GM18517 (cell line): ENCODE results near the gene CA10.

ENCODE experiments used
- ATAC-seq: cut with Tn5 transposase; IDR thresholded peaks from one replicate; pipeline ENCODE4 v1.9.1; 2021; ENCODE audit warnings: mild to moderate bottlenecking, moderate library complexity; ENCODE audit not compliant: unreplicated experiment

The CA10 gene

GRCh38 chr17:51778842-51779241, 379.7 kb downstream of the CA10 start:
- ATAC-seq: no peak

DNA sequence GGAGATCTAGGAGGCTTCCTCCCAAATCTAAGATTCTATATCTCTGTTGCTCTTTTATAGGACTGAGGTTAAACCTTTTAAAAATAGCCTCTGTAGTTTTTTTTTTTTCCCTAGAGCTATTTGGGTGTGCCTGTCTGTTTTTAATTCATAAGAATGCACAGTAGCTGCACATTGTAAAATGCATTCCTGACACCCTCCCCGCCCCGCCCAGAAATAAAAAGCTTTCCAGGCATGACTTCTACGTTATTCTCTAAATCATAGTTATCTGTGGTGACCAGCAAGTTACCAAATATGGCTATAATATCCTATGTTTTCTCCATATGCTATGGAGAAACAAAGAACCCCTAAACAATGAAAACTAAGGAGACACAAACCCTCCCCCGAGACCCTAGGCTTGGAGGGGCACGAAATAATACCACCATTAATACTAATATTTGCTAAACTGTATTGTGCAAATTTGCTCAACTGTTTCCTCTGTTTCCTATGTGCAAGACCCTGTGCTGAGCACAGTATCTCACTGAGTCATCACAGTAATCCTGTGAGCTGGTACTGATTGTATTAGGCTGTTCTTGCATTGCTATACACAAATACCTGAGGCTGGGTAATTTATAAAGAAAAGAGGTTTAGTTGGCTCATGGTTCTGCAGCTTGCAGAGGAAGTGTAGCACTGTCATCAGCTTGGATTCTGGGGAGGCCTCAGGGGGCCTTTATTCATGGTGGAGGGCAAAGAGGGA, 388.3 kb downstream of the CA10 start:
- ATAC-seq: no peak

- no peak for ATAC-seq
Measured at GRCh38 chr17:51769231-51769630, 389.3 kb downstream of the CA10 start.

DNA sequence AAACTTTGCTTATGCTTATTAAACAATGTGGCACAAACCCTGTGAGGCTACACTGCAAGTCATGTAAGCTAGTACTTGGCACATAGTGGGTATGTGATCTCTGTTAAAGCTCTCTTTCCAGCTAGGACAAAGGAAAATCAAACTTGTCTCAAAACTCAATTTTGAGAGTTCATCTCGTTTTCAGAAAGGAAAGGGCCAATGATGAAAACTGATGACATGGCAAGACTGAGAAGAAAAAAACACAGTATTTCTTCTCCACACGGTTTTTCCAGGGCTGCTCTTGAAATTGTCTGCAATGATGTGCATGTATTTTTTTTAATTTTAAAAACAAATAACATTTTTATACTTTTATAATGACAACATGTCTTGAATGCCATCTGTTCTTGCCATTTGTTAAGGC, 389.8 kb downstream of the CA10 start:
- ATAC-seq: no peak

DNA sequence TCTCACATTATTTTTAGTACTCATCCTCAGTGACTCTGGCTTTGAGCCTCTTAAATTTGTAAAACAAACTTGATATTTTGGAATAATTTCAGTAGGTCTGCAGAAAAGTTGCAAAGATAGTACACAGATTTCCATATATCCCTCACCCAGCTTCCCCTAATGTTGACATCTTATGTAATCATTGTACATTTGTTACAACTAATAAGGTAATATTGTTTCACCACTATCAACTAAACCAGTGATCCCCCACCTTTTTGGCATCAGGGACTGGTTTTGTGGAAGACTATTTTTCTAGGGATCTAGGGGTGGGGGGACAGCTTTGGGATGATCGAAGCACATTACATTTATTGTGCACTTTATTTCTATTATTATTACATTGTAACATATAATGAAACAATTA, 391.2 kb downstream of the CA10 start:
- ATAC-seq: no peak

DNA sequence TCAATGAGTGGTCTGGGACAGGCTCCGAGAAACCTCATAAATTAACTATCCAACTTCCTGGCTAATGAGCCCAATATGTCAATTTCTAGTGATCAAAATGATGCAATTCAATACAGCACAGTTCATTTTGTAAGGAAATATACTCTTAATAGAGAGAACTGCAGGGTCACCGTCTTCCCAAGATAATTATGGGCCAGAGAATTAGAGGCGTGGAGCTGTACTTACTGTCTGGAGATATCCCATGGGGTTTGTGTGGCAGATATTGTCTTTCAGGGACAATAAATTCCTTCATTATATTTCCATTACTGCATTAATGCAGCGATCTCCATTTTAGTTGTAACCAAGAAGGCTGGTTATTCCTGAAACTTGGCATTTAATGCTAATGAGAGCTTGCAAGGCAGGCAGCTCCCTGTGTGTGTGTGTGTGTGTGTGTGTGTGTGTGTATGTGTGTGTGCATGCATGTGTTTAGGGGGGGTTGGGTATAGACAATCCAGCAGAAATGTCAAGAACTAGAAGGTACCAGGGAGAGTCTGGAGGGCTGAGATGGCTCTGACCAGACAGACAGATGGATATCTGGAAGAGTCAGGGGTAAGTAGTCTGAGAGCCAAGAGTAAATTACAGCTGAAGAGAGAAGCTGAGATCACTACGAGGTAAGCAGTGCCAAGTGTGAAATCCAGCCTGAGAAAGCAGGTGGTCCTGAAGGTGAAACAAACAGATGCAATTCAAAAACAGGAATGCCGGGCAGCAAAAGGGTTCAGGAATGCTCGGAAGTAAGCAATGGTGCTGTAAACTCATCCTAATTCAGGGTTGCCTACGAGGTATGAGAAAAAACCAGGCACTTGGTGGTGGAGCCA, 393.0 kb downstream of the CA10 start:
- ATAC-seq: no peak

GRCh38 chr17:51764387-51764971, 394.0 kb downstream of the CA10 start:
- peak; percentile 84 for ATAC-seq

- no peak for ATAC-seq
Measured at GRCh38 chr17:51763058-51763457, 395.5 kb downstream of the CA10 start.

DNA sequence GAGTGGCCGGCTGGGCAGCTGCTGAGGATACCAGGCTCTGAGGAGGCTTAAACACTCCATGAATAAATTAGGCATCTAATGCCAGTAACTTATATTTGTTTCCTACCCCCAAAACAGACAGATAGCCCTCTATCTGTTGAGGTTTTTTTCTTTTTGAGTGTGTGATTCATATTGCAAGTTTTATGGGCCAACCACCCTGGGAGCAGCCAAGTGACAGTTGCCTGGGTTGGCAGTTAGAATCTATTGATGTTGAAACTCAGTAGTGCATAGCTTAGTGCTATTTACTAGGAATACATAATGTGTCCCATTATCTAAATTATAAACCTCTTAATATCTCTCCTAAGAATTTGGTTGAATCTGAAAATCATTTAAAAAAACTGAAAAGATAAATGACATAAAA, 397.4 kb downstream of the CA10 start:
- ATAC-seq: no peak

DNA sequence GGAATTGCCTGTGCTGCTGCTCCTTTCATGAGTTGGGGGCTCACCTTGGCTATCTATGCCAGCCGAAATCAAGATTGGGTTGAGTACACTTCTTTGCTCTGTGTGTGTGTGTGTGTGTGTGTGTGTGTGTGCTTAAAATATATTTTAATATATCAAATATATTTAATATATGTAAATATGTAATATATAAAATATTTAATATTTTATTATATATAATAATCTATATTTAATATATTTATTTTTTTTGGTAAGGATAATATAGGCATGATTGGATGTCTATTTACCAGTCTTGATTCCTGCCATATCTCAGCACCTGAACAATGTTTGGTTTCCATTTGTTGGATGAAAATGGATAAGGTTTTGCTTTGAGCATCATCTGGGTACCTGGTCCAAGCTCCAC, 399.3 kb downstream of the CA10 start:
- ATAC-seq: no peak

- ATAC-seq: no peak
Measured at GRCh38 chr17:51751072-51751471, 407.4 kb downstream of the CA10 start.

- ATAC-seq: no peak
Measured at GRCh38 chr17:51748749-51749604, 409.5 kb downstream of the CA10 start.

- ATAC-seq: no peak
Measured at GRCh38 chr17:51746421-51746820, 412.1 kb downstream of the CA10 start.

DNA sequence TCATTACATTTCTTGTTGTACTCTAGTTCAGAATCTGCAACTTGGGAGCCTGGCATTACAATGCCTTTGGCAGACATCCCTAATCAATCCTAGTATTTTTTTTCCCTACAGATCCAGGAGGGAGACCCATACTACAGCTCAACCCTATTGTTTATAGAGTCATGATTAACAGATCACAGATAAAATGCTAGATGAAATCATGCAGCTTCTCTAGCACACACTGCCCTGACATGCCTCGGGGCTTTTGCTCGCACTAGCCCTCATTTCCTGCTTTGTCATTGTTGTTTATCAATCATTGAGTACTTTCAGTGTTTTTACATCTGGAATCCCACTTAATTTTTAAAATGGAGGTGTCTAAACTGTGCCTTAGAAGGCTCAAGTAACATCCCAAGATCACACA, 412.5 kb downstream of the CA10 start:
- ATAC-seq: no peak

DNA sequence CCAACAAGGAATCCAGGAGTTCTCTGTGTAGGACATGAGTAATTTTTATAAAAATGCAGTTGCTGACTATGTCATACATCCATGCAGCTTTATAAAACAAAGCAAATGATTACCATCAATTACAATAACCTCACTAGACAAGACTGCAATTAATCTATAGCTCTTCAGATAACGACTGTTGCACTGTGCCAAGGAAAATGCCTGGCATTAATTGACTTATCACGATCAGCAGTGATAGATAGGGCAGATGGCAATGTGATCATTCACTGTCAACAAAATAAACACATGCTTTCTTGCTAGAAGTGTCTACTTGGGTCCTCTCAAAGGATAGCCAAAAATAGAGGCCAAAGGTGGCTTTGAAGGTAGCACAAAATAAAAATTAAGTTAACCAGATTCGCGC, 415.0 kb downstream of the CA10 start:
- ATAC-seq: no peak

DNA sequence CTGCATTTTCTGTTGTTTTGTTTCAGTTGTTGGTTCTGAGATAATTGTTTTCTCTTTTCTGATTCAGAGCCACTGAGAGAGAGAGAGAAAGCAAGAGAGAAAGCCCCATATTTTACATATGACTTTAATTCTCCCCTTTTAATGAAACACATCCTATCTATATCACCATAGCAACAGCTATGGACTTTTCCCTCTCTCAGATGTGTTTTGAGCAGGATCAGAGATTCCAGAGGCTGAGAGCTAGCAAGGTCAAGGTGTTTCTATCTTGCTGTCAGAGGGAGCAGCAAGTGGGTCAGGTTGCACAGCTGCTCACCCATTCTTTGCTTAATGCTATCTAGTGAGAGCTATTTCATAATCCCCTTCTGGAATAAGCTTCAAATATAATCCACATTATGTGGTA, 415.9 kb downstream of the CA10 start:
- no peak for ATAC-seq

- no peak for ATAC-seq
Measured at GRCh38 chr17:51741458-51741857, 417.1 kb downstream of the CA10 start.

GRCh38 chr17:51740531-51740930, 418.0 kb downstream of the CA10 start:
- no peak for ATAC-seq

GRCh38 chr17:51739245-51739886, 419.1 kb downstream of the CA10 start:
- ATAC-seq: no peak

DNA sequence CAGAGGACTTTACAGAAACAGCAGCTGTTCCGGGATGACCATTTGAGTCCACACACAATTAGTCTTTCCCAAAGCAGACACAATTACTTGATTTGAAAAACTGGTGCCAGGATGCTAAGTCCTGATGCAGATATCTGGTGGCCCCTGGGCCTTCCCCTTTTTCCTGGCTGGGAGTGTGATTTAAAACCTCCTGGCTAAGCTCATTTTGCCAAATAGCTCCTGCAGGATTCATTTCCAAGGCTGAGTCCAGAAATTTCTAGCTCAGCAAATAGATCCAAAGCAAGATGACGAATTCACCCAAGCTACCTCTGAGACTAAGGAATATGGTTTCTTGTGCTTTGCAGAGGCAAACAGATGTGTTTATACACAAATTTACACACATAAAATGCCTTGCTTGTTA, 422.2 kb downstream of the CA10 start:
- ATAC-seq: no peak

DNA sequence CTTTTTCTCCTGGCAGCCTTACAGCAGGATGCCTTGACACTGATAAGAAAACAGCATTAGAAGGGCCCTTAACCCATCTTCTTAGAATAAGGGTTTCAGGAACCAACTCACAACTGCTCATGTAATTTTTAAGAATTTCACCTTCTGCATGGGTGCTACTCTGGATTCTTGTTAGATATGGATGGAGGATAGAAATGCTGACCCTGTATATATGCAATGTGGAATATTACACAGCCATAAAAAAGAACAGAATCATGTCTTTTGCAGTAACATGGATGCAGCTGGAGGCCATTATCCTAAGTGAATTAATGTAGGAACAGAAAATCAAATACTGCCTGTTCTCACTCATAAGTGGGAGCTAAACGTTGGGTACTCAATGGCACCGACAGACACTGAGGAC, 423.5 kb downstream of the CA10 start:
- ATAC-seq: no peak
